HG03520 (cell line): ENCODE results near the gene ACTG2.

Experiments
- ATAC-seq: cut with Tn5 transposase; IDR thresholded peaks from one replicate; pipeline ENCODE4 v1.9.1; 2021; ENCODE audit warnings: mild to moderate bottlenecking, moderate library complexity; ENCODE audit not compliant: unreplicated experiment

The ACTG2 gene

DNA sequence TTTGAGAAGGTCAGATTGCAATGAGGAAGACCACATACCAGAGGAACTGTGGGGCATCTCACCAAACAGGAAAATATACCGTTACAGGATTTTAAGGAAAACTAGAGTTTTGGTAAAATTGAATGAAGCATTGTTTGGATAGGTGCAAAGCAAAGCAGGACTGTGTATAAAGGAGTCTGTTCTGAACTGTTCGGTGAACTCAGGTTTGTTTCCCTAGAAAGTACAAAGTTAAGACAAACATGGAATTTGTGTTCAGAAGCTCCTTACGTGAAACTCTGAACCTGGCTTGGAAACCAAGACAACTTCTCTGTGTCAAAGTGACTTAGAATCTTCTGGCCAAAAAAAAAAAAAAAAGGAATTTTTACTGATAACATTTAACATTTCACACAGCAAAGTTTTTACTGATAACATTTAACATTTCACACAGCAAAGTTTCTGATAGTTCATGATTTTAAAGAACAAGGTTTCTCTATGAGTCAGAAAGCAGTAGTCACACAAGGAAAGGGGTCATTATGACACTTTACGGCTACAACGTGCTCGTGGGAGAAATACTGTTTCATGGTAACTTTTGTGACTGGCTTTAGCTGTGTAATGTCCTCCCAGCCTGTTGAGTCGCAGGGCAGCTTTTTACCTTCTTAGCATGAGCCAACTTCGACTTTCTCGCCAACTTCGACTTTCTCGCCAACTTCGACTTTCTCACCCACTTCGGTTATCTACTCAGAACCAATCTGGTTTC, 70.7 kb downstream of the ACTG2 start:
- ATAC-seq = peak; percentile 62

DNA sequence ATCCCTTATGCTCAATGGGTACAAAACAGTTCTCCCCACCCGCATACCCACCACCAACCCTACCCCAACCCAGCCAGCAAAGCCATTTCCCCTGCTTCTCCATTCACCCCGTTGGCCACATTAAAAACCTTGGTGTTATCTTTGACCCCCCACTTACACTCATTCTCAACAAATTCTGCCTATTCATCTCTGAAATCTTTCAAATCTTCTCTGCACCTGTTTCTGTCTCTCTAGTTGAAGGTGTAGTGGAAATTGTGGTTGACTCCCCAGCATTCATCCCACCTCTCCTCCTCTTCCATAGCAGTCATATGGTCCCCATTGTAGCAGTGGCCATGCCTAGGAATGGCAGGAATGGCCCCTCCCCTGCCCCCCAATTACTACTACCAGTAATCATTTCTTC, 71.4 kb downstream of the ACTG2 start:
- ATAC-seq = no peak

DNA sequence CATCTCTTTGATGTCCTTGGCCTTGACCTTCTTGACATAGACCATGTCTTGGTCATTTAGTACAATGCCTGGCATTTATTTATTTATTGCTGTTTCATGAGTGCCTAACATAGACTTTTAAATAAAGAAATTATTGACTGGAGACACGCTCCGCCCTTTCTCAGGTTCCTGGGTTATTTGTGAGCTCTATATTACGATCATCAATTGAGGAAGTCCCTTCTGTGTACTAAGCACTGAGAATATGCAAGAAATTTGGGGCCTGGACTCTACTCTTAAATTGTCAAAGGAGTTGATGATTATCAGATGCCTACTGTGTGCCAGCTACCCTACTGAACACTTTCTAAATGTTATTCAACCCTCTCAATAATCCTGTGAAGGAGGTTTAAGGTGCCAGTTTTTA, 72.2 kb downstream of the ACTG2 start:
- ATAC-seq = no peak

DNA sequence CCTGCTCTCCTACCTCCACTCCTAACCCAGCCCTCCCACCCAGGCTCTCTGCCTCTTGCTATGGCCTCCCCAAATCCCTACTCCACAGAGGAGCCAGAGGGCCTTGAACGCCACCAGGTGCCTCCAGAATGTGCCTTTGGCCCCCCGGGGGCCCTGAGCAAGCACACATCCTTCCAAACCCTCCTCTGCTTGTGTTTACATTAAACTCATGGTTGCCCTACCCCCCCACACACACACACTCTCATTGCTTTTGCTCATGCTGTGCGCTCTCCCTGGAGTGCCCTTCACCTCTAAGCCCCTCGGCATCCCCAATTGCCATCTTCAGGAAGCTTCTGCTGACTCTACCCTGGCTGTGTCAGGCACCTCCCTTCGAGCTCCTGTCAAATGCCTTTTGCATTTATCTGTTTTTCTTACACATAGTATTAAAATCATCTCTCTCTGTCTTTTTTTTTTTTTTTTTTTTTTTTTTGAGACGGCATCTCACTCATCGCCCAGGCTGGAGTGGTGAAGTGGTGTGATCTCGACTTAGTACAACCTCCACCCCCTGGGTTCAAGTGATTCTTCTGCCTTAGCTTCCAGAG, 75.6 kb downstream of the ACTG2 start:
- no peak for ATAC-seq

DNA sequence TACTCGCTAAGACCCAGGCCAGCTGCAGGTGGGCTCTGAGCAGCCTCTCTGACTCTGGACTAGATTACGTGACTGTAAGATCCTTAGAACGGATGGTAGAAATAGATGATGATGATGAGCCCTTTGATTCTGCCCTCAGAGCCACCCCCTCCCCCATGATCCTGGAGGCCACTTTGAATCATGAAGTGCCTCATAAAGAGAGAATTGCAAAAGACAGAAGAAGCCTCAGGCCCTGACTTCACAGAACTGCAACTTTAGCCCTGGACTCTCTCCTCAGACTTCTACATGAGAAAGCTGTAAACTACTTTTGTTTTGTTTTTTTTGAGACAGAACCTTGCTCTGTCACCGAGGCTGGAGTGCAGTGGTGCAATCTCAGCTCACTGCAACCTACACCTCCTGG, 76.5 kb downstream of the ACTG2 start:
- ATAC-seq = no peak
